T-helper 1 cell treated with Interleukin-12 subunit alpha and Interleukin-12 subunit beta and Interleukin-4 antibody, amounts not matched to agents 30 ng/mL and 1 ng/mL, for 36 hours (primary cell): ENCODE measurements around the gene TRAPPC10. TPM values are rescaled to one million over a fixed set of nuclear protein-coding genes. Genes with fewer than 3 reads are reported as not detected.

Experiments
- intact Hi-C: fragments of 100-400 bp; cut with micrococcal nuclease; formaldehyde crosslinking; loops from one replicate; pipeline ENCODE4 v1.15.1; 2024
- total RNA-seq: library from RNA; stranded (reverse); gene quantifications from 2 replicates; pipeline ENCODE4 v1.2.3, GENCODE V29; 2022

The TRAPPC10 gene
- total RNA-seq: 97.1 and 107 TPM in 2 replicates

GRCh38 chr21:44011579-44012473, at the start of gene TRAPPC10:
TRAPPC10 (plus strand) TSS chr21:44012309; CDS start chr21:44012494, 185 bp downstream.
- intact Hi-C loops: loop anchor here (2.0 to 5.0 kb wide), 5 partner anchors 31 to 293 kb away; partner anchors contain the start of gene PDXK

- intact Hi-C loops: no loop called here
These were observed 46.1 kb upstream of the TRAPPC10 start for GRCh38 chr21:43965911-43966585.

GRCh38 chr21:43966946-43967512, 45.1 kb upstream of the TRAPPC10 start:
- intact Hi-C loops: no loop called here

GRCh38 chr21:43967981-43968380, 44.1 kb upstream of the TRAPPC10 start:
- intact Hi-C loops: no loop called here

GRCh38 chr21:43968410-43969114, 43.5 kb upstream of the TRAPPC10 start:
- intact Hi-C loops: no loop called here

- intact Hi-C loops: no loop called here
These were observed 43.0 kb upstream of the TRAPPC10 start for GRCh38 chr21:43969115-43969444.

GRCh38 chr21:43970551-43970950, 41.6 kb upstream of the TRAPPC10 start:
- intact Hi-C loops: no loop called here

- intact Hi-C loops: no loop called here
These were observed 40.7 kb upstream of the TRAPPC10 start for GRCh38 chr21:43971201-43971991.

- intact Hi-C loops: no loop called here
These were observed 40.2 kb upstream of the TRAPPC10 start for GRCh38 chr21:43971992-43972255.

- intact Hi-C loops: no loop called here
These were observed 39.1 kb upstream of the TRAPPC10 start for GRCh38 chr21:43972850-43973633.

GRCh38 chr21:43973634-43973955, 38.5 kb upstream of the TRAPPC10 start:
- intact Hi-C loops: no loop called here

GRCh38 chr21:43974791-43975468, 37.2 kb upstream of the TRAPPC10 start:
- intact Hi-C loops: loop anchor here (1.0 kb wide), 3 partner anchors 36 to 186 kb away; partner anchors contain the start of gene RRP1

- intact Hi-C loops: loop anchor here (1.0 kb wide), 3 partner anchors 36 to 186 kb away; partner anchors contain the start of gene RRP1
These were observed 36.5 kb upstream of the TRAPPC10 start for GRCh38 chr21:43975469-43976098.

- intact Hi-C loops: no loop called here
These were observed 35.4 kb upstream of the TRAPPC10 start for GRCh38 chr21:43976661-43977060.

- intact Hi-C loops: no loop called here
These were observed 34.0 kb upstream of the TRAPPC10 start for GRCh38 chr21:43978060-43978459.

- intact Hi-C loops: no loop called here
These were observed 32.5 kb upstream of the TRAPPC10 start for GRCh38 chr21:43979654-43980053.

GRCh38 chr21:43981151-43981870, 30.8 kb upstream of the TRAPPC10 start:
- intact Hi-C loops: no loop called here

- intact Hi-C loops: no loop called here
These were observed 30.3 kb upstream of the TRAPPC10 start for GRCh38 chr21:43981871-43982210.
